CD4-positive, alpha-beta T cell treated with Interleukin-6 at 100 ng/mL for 8 hours (primary cell): ENCODE measurements around the gene CBX2.
"Not testable (repeated sequence)": the region's sequence is repeated elsewhere in the genome, so short reads cannot be mapped to it uniquely, and the experiment has no call there.

ENCODE experiments used
- DNase-seq: peaks from one replicate; pipeline ENCODE4 v3.0.0-alpha.2; 2020; ENCODE audit warnings: mixed read lengths, low spot score

CBX2 gene

GRCh38 chr17:79769570-79770506 lies 8.1 kb upstream of the CBX2 start:
- DNase-seq, result no peak

GRCh38 chr17:79771276-79771675 lies 6.7 kb upstream of the CBX2 start:
- DNase-seq, result no peak

GRCh38 chr17:79772726-79773125 lies 5.2 kb upstream of the CBX2 start:
- DNase-seq, result not testable (repeated sequence)

GRCh38 chr17:79774561-79774975 lies 3.4 kb upstream of the CBX2 start:
- DNase-seq, result no peak

GRCh38 chr17:79775632-79776031 lies 2.3 kb upstream of the CBX2 start:
- DNase-seq, result no peak

- no peak for DNase-seq
Observed at GRCh38 chr17:79776376-79777119, 1.4 kb upstream of the CBX2 start.

GRCh38 chr17:79777120-79777893 lies 641 bp upstream of the CBX2 start:
- DNase-seq, result no peak

- DNase-seq, result no peak
Observed at GRCh38 chr17:79778504-79779083, 646 bp downstream of the CBX2 start.

GRCh38 chr17:79779084-79779529 lies 1.2 kb downstream of the CBX2 start:
- no peak for DNase-seq

GRCh38 chr17:79779661-79780365 lies 1.9 kb downstream of the CBX2 start:
- no peak for DNase-seq

GRCh38 chr17:79781012-79781650 lies 3.2 kb downstream of the CBX2 start:
- DNase-seq, result no peak

GRCh38 chr17:79781736-79782575 lies 4.0 kb downstream of the CBX2 start:
- no peak for DNase-seq

GRCh38 chr17:79783891-79784290 lies 5.9 kb downstream of the CBX2 start:
- DNase-seq, result no peak

- no peak for DNase-seq
Observed at GRCh38 chr17:79784353-79785016, 6.5 kb downstream of the CBX2 start.

GRCh38 chr17:79785017-79785899 lies 7.3 kb downstream of the CBX2 start:
- DNase-seq, result no peak

- DNase-seq, result no peak
Observed at GRCh38 chr17:79785900-79786810, 8.2 kb downstream of the CBX2 start.
